AG09309 (cell line): ENCODE measurements around the gene LTBP1.

Experiments
- DNase-seq: peaks from one replicate; pipeline ENCODE4 v3.0.0-alpha.2; 2010; ENCODE audit warnings: low read depth
- H3K4me3 ChIP-seq: 2 replicates; pipeline ENCODE4 v1.5.1; 2011; ENCODE audit warnings: mild to moderate bottlenecking, low read depth, low read length, moderate library complexity; ENCODE audit not compliant: control insufficient read depth
- CTCF ChIP-seq: IDR thresholded peaks from 2 replicates; pipeline ENCODE4 v1.5.1; 2011; ENCODE audit warnings: mild to moderate bottlenecking, low read depth, low read length, inconsistent platforms; ENCODE audit not compliant: insufficient read depth, control insufficient read depth; ENCODE audit errors: missing control alignments

The LTBP1 gene

GRCh38 chr2:32951672-32952071 lies 4.9 kb downstream of the LTBP1 start:
- no peak for DNase-seq
- H3K4me3 ChIP-seq: no peak overlapping the region
- TF ChIP-seq CTCF: no peak

DNA sequence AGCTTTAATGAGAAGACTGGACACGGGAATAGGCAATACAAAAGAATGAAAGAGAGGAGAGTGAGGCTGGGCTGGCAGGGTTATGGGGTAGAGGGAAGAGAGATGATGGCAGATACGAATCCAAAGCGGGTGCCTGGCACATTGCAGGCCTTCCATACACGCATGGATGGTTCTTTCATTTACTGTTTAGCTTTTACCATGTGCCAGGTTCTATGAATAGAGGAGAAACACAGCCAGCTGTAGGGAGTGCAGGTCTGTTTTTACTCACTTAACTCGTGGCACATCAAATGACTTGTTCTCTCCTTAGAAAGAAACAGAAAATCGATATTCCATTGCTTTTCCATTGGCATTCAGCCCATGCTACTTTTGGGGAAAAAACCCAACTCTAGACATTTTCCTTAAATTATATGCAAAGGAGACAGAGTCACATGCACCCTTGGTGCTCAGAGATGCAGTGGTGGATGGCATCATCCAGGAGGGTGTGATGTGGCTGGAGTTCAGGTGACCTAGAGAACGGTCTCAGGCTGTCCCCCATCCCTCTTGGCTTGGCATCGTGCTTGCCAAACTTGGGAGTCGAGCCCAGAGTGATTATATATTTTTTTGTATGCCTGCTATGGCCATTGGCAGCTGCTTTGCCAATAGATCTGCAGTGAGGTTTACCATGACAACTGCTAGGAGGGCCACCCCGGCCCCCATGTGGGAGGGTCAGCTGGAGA lies 6.2 kb downstream of the LTBP1 start:
- TF ChIP-seq CTCF: no peak
- H3K4me3 ChIP-seq: no peak overlapping the region
- DNase-seq: no peak

GRCh38 chr2:32954206-32954605 lies 7.5 kb downstream of the LTBP1 start:
- no peak for DNase-seq
- no peak for TF ChIP-seq CTCF
- H3K4me3 ChIP-seq: no peak overlapping the region

DNA sequence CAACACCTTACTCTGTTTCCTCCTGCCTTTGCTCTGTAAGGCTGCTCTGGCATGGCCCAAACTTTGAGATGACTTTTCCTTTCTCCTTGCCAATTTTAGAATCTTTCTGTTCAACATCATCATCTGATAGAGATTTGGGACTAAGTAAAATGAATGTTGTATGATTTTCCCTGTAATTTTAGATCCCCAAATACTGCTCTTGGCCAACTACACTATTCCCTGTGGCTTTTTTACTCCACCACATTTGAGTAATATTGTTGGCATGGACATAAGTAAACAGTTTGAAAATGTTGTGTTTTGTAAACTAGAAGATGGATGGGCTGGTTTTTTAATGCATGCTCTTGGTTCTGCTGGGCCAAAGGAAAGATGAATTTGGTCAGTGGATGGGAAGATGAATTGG lies 12.1 kb downstream of the LTBP1 start:
- TF ChIP-seq CTCF: no peak
- no peak overlapping the region for H3K4me3 ChIP-seq
- DNase-seq: no peak

DNA sequence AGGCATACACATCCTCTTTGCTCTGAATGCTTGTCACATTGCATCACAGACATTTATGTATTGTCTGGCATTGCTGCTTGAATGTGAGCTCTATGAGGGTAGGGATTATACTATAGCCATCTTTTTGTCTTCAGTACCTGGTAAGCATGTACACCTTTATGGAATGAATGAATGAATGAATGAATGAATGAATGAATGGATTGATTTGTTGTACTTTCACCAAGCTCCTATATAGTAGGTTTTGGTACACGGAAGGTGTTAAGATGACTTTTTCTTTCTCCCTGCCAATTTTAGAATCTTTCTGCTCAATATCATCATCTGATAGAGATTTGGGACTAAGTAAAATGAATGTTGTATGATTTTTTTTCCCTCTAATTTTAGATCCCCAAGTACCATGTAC lies 13.5 kb downstream of the LTBP1 start:
- H3K4me3 ChIP-seq: no peak overlapping the region
- no peak for TF ChIP-seq CTCF
- no peak for DNase-seq

- no peak for DNase-seq
- H3K4me3 ChIP-seq: no peak overlapping the region
- no peak for TF ChIP-seq CTCF
Observed at GRCh38 chr2:32960647-32961403, 14.1 kb downstream of the LTBP1 start.
